HepG2 (cell line): ENCODE measurements around the gene CCDC18. TPM values are rescaled to one million over a fixed set of nuclear protein-coding genes. Genes with fewer than 3 reads are reported as not detected.

Experiments
- ATAC-seq: fragments of 200-7000 bp; cut with Tn5 transposase; 3 replicates; pipeline ENCODE4 v1.9.1; 2020; ENCODE audit warnings: mild to moderate bottlenecking, moderate library complexity
- BruUV-seq: library from RNA; stranded (reverse); fragments of 400-500 nt; replicated peaks from 2 replicates; lab custom pipeline; 2021; lab: Mats Ljungman, UMichigan
- CTCF ChIA-PET: fragments of 300-600 bp; formaldehyde crosslinking; extraction: SDS; loops from one replicate; lab custom pipeline; 2021; ENCODE audit warnings: low total read pairs, inconsistent platforms, low intra/inter-chr PET ratio; lab: Yijun Ruan, JAX
- POLR2A ChIA-PET: fragments of 350-600 bp; sonication (Branson Sonifier 250); formaldehyde crosslinking; loops from one replicate; lab custom pipeline; 2020; ENCODE audit warnings: antibody characterized with exemption, inconsistent platforms; lab: Yijun Ruan, JAX
- DNase-seq: peaks from one replicate; pipeline ENCODE4 v3.0.0-alpha.2; 2015; ENCODE audit warnings: low spot score
- FAIRE-seq: peaks from 3 replicates; lab custom pipeline; 2011; peaks lifted over from hg19 to GRCh38; lab: Jason Lieb, UNC
- H2AFZ ChIP-seq: one replicate; pipeline ENCODE4 v1.6.1; 2011; ENCODE audit warnings: low read length, inconsistent platforms
- H3K27ac ChIP-seq: fragments of 300-600 bp; 3 replicates; pipeline ENCODE4 v1.8.0; 2011; ENCODE audit warnings: mixed run types, mild to moderate bottlenecking, mixed read lengths, low read length, inconsistent platforms; ENCODE audit not compliant: insufficient read depth; ENCODE audit errors: extremely low read length
- H3K27me3 ChIP-seq, 2 experiments: fragments of 200-600 bp in 1 of 2; 2 replicates in 1 of 2; 3 replicates in 1 of 2; pipeline versions ENCODE4 v1.6.0 to v1.8.0; 2011; ENCODE audit warnings: low read length in 2 of 2, mild to moderate bottlenecking in 2 of 2, moderate library complexity in 2 of 2, inconsistent platforms in 1 of 2; ENCODE audit not compliant: insufficient read depth in 2 of 2, control insufficient read depth in 1 of 2
- H3K36me3 ChIP-seq, 2 experiments: fragments of 200-600 bp in 1 of 2; replicated peaks in 1 of 2; 2 replicates in 1 of 2; 3 replicates in 1 of 2; pipeline versions ENCODE4 v1.5.1 to v1.8.0; 2011; ENCODE audit warnings: low read length in 2 of 2, inconsistent platforms in 1 of 2; ENCODE audit not compliant: insufficient read depth in 2 of 2, control insufficient read depth in 1 of 2
- H3K4me1 ChIP-seq: 2 replicates; pipeline ENCODE4 v1.5.1; 2012; ENCODE audit warnings: low read length, inconsistent platforms; ENCODE audit not compliant: insufficient read depth
- H3K4me2 ChIP-seq: 2 replicates; pipeline ENCODE4 v1.6.0; 2011; ENCODE audit warnings: low read depth, low read length, inconsistent platforms
- H3K4me3 ChIP-seq, 3 experiments: fragments of 200-600 bp in 1 of 3; sonication (generic), shearing (Covaris generic) in 1 of 3; replicated peaks in 1 of 3; 2 replicates each; pipeline ENCODE4 v1.5.1; 2011 to 2016; ENCODE audit warnings: low read length in 3 of 3, inconsistent platforms in 2 of 3, low read depth in 2 of 3, mild to moderate bottlenecking in 2 of 3, control low read depth in 1 of 3, mixed read lengths in 1 of 3; ENCODE audit not compliant: insufficient read depth in 1 of 3
- H3K79me2 ChIP-seq: one replicate; pipeline ENCODE4 v1.6.1; 2011; ENCODE audit warnings: low read length, inconsistent platforms; ENCODE audit not compliant: insufficient read depth
- H3K9ac ChIP-seq: 2 replicates; pipeline ENCODE4 v1.6.0; 2011; ENCODE audit warnings: mild to moderate bottlenecking, low read depth, low read length, inconsistent platforms; ENCODE audit not compliant: insufficient read depth
- H3K9me3 ChIP-seq: 2 replicates; pipeline ENCODE4 v1.5.1; 2012; ENCODE audit warnings: mild to moderate bottlenecking, low read length
- H4K20me1 ChIP-seq: 2 replicates; pipeline ENCODE4 v1.6.0; 2011; ENCODE audit warnings: inconsistent platforms, mild to moderate bottlenecking, low read length, moderate library complexity; ENCODE audit not compliant: insufficient read depth
- CREM ChIP-seq, 2 experiments: sonication (generic) in 1 of 2; formaldehyde crosslinking in 1 of 2; IDR thresholded peaks; 2 replicates each; pipeline versions ENCODE4 v1.4.0 to v1.6.1; 2016 to 2020; ENCODE audit warnings: antibody characterized with exemption in 1 of 2, mild to moderate bottlenecking in 1 of 2, missing genetic modification reagents in 1 of 2
- FOXA3 ChIP-seq: IDR thresholded peaks from 2 replicates; pipeline ENCODE4 v1.6.1; 2016; ENCODE audit warnings: missing genetic modification reagents, missing compliant biosample characterization
- KLF15 ChIP-seq: sonication (generic); formaldehyde crosslinking; IDR thresholded peaks from 2 replicates; pipeline ENCODE4 v1.8.1; 2023; ENCODE audit warnings: borderline replicate concordance, mild to moderate bottlenecking, inconsistent platforms, missing genetic modification reagents, mixed read lengths
- MAZ ChIP-seq, 2 experiments: sonication (generic) in 1 of 2; formaldehyde crosslinking in 1 of 2; IDR thresholded peaks; 2 replicates each; pipeline versions ENCODE4 v1.5.0 to v1.6.1; 2012 to 2020; ENCODE audit warnings: low read depth in 2 of 2, mild to moderate bottlenecking in 2 of 2, borderline replicate concordance in 1 of 2, improper control_type of control experiment in 1 of 2, low read length in 1 of 2, missing genetic modification reagents in 1 of 2, moderate library complexity in 1 of 2
- MTA3 ChIP-seq: sonication (generic); formaldehyde crosslinking; IDR thresholded peaks from 2 replicates; pipeline ENCODE4 v1.4.0; 2020; ENCODE audit warnings: missing genetic modification reagents
- MXD3 ChIP-seq: IDR thresholded peaks from 2 replicates; pipeline ENCODE4 v1.6.1; 2016; ENCODE audit warnings: mild to moderate bottlenecking, missing biosample characterization, missing genetic modification reagents
- NFIC ChIP-seq: IDR thresholded peaks from 2 replicates; pipeline ENCODE4 v1.6.1; 2012; ENCODE audit warnings: mild to moderate bottlenecking, low read length, inconsistent platforms
- PAXIP1 ChIP-seq: sonication (generic); formaldehyde crosslinking; conservative IDR thresholded peaks from 2 replicates; pipeline ENCODE4 v1.4.0; 2020; ENCODE audit warnings: mild to moderate bottlenecking, missing genetic modification reagents, moderate library complexity
- PHB2 ChIP-seq: fragments of 450-650 bp; IDR thresholded peaks from 2 replicates; pipeline ENCODE4 v1.6.1; 2018; ENCODE audit not compliant: partially characterized antibody
- POGZ ChIP-seq: sonication (generic); formaldehyde crosslinking; IDR thresholded peaks from 2 replicates; pipeline ENCODE4 v1.4.0; 2020; ENCODE audit warnings: mild to moderate bottlenecking, missing genetic modification reagents
- SMYD3 ChIP-seq: sonication (generic); formaldehyde crosslinking; IDR thresholded peaks from 2 replicates; pipeline ENCODE4 v1.8.1; 2023; ENCODE audit warnings: mild to moderate bottlenecking, missing genetic modification reagents
- SOX5 ChIP-seq: IDR thresholded peaks from 2 replicates; pipeline ENCODE4 v1.6.1; 2016; ENCODE audit warnings: borderline replicate concordance
- ZMYM4 ChIP-seq: sonication (generic); formaldehyde crosslinking; IDR thresholded peaks from 2 replicates; pipeline ENCODE4 v1.8.1; 2023; ENCODE audit warnings: mild to moderate bottlenecking, missing genetic modification reagents
- ZNF333 ChIP-seq: sonication (generic); formaldehyde crosslinking; IDR thresholded peaks from 2 replicates; pipeline ENCODE4 v1.4.0; 2020; ENCODE audit warnings: mild to moderate bottlenecking, missing genetic modification reagents, borderline replicate concordance
- ZNF512 ChIP-seq: sonication (generic); formaldehyde crosslinking; IDR thresholded peaks from 2 replicates; pipeline ENCODE4 v1.4.0; 2020; ENCODE audit warnings: mild to moderate bottlenecking, missing genetic modification reagents
- ZNF564 ChIP-seq: sonication (generic); formaldehyde crosslinking; IDR thresholded peaks from 2 replicates; pipeline ENCODE4 v1.8.1; 2023; ENCODE audit warnings: mild to moderate bottlenecking, missing genetic modification reagents
- ZNF713 ChIP-seq: sonication (generic); formaldehyde crosslinking; IDR thresholded peaks from 2 replicates; pipeline ENCODE4 v1.4.0; 2020; ENCODE audit warnings: mild to moderate bottlenecking, missing genetic modification reagents
- ZNF784 ChIP-seq: sonication (generic); formaldehyde crosslinking; IDR thresholded peaks from 2 replicates; pipeline ENCODE4 v1.5.1; 2020; ENCODE audit warnings: missing genetic modification reagents, mild to moderate bottlenecking, borderline replicate concordance
- ZZZ3 ChIP-seq: sonication (generic); formaldehyde crosslinking; IDR thresholded peaks from 2 replicates; pipeline ENCODE4 v1.4.0; 2020; ENCODE audit warnings: missing genetic modification reagents, mild to moderate bottlenecking, borderline replicate concordance
- WGBS: methylation state at CpG from one replicate; pipeline ENCODE4 v1.1.6; 2017; ENCODE audit warnings: low lambda C conversion rate; 5-methylcytosine and 5-hydroxymethylcytosine counted together
- in situ Hi-C: cut with HindIII; loops from 2 replicates; pipeline ENCODE4 v1.10.0; 2017; ENCODE audit warnings: low pct_unique_long_range_greater_than_20kb; ENCODE audit not compliant: extremely low pct_ligation_motif_present
- intact Hi-C: fragments of 100-400 bp; cut with micrococcal nuclease; formaldehyde crosslinking; loops from one replicate; pipeline ENCODE4 v1.10.0; 2022; ENCODE audit not compliant: unreplicated experiment
- polyA plus RNA-seq, 8 experiments: library from polyadenylated mRNA; depleted of rRNA in 3 of 8; stranded (reverse) in 7 of 8; unstranded in 1 of 8; fragments of >200 nt; fragmentation: Illumina TruSeq in 4 of 8; extraction: Trizol in 4 of 8; gene quantifications; 2 replicates each; pipeline versions ENCODE4 v1.2.1 to v1.2.3, GENCODE V29; 2011 to 2016; ENCODE audit warnings: low read depth in 4 of 8, missing spikeins in 1 of 8, mixed read lengths in 1 of 8; ENCODE audit not compliant: insufficient read depth in 1 of 8
- total RNA-seq, 5 experiments: library from RNA; depleted of rRNA; stranded (reverse); fragments of >200 nt; fragmentation: Illumina TruSeq; extraction: Trizol; gene quantifications; 2 replicates each; pipeline ENCODE4 v1.2.3, GENCODE V29; 2016; ENCODE audit warnings: low read depth in 1 of 5

The CCDC18 gene
- total and polyA plus RNA-seq, 2 of the 13 experiments (the other 11 are each of a cell fraction or from before 2014, with no cell fraction given), result 1.9 to 18.4 TPM

GRCh38 chr1:93200714-93201113 is 20.2 kb downstream of the CCDC18 start:
- Histone ChIP-seq H2AFZ (no peak overlapping the region), H3K4me2 (peak overlapping the region; percentile 1; the same call in 1 of the 2 replicates), H3K36me3 (peaks cover 0 to 6% of the 10 kb centered on the region in 2 experiments; a peak in 1 of 5 replicates), H3K27me3 (no peaks in the 10 kb centered on the region), H3K9me3 (no peaks in the 10 kb centered on the region), H3K9ac (no peak overlapping the region), H3K4me3 (no peak overlapping the region), H3K79me2 (no peaks in the 10 kb centered on the region), H4K20me1 (no peaks in the 10 kb centered on the region), H3K4me1 (peaks cover 29% of the 10 kb centered on the region), H3K27ac (peak overlapping the region; percentile 40)
- intact Hi-C loops (no loop called here), in situ Hi-C loops (no loop called here)
- ATAC-seq (peak; percentile 74), DNase-seq (peak; percentile 47), FAIRE-seq (no peak)
- CTCF ChIA-PET, result no interaction called here
- no TSS peak for BruUV-seq
- WGBS, result 22% methylated on average over 4 of the region's 4 CpGs
- POLR2A ChIA-PET, result interaction anchor here (1.0 kb wide), 1 partner anchor 28 kb away, joined by 3 read pairs; no protein-coding TSS in a partner anchor
- TF ChIP-seq ZMYM4 (CRISPR knock-in tag) (peak; percentile 5; the same call in 1 of the 2 replicates), CREM (IDR thresholded peaks at IDR 0.05) (peak; percentile 68; the same call in 1 of the 2 replicates), CREM (CRISPR knock-in tag; IDR thresholded peaks at IDR 0.05) (no peak), PHB2 (no peak), SMYD3 (CRISPR knock-in tag) (no peak), ZNF784 (no peak), NFIC (peak; percentile 67; the same call in 1 of the 2 replicates), ZNF512 (no peak), MXD3 (CRISPR knock-in tag) (no peak), MTA3 (CRISPR knock-in tag) (no peak), ZNF333 (CRISPR knock-in tag) (no peak), ZNF564 (CRISPR knock-in tag) (no peak), MAZ (IDR thresholded peaks at IDR 0.05; ENCODE audit: borderline replicate concordance, low read depth, low read length) (no peak), MAZ (CRISPR knock-in tag; IDR thresholded peaks at IDR 0.05; ENCODE audit: low read depth) (no peak), KLF15 (CRISPR knock-in tag) (no peak), POGZ (peak; percentile 25; the same call in 1 of the 2 replicates), PAXIP1 (CRISPR knock-in tag) (peak; percentile 64), SOX5 (CRISPR knock-in tag) (peak; percentile 85), FOXA3 (CRISPR knock-in tag) (peak; percentile 18; the same call in 1 of the 2 replicates), ZNF713 (CRISPR knock-in tag) (no peak), ZZZ3 (CRISPR knock-in tag) (no peak)
